Naive thymus-derived CD8-positive, alpha-beta T cell (primary cell): Measurements from ENCODE around the gene SLC35A3. TPM values are rescaled to one million over a fixed set of nuclear protein-coding genes. Genes with fewer than 3 reads are reported as not detected.

Experiments used
- ATAC-seq, 2 donors: fragments of 150-1000 bp; cut with Tn5 transposase in 1 of 2; sonication (Bioruptor Pico), chemical (Tn5 transposase) in 1 of 2; 1 replicate in 1 of 2; 2 replicates in 1 of 2; pipeline ENCODE4 v1.10.0; 2021; ENCODE audit warnings: mild to moderate bottlenecking in 2 of 2, moderate library complexity in 2 of 2
- POLR2A ChIA-PET: fragments of 350-600 bp; sonication (Branson Sonifier 250); formaldehyde crosslinking; loops from one replicate; lab custom pipeline; 2021; ENCODE audit warnings: antibody characterized with exemption; lab: Charles Lee
- DNase-seq, 10 donors: peaks; one replicate each; pipeline versions ENCODE4 v3.0.0 to v3.0.0-alpha.2; 2020 to 2022
- H3K27ac Mint-ChIP-seq, 10 donors: one replicate each; pipeline ENCODE4 v1.8.0; 2020 to 2022; ENCODE audit warnings: mild to moderate bottlenecking in 10 of 10, mixed read lengths in 10 of 10, moderate library complexity in 4 of 10, inconsistent platforms in 1 of 10
- H3K27me3 Mint-ChIP-seq, 5 donors: one replicate each; pipeline ENCODE4 v1.8.0; 2021 to 2022; ENCODE audit warnings: mixed read lengths in 5 of 5
- H3K36me3 Mint-ChIP-seq, 3 donors: one replicate each; pipeline ENCODE4 v1.8.0; 2020 to 2022; ENCODE audit warnings: mixed read lengths in 3 of 3, mild to moderate bottlenecking in 2 of 3, inconsistent platforms in 1 of 3
- H3K4me1 Mint-ChIP-seq, 4 donors: one replicate each; pipeline ENCODE4 v1.8.0; 2021 to 2022; ENCODE audit warnings: mixed read lengths in 4 of 4
- H3K4me3 Mint-ChIP-seq, 10 donors: one replicate each; pipeline ENCODE4 v1.8.0; 2020 to 2022; ENCODE audit warnings: mild to moderate bottlenecking in 10 of 10, mixed read lengths in 10 of 10, moderate library complexity in 6 of 10, inconsistent platforms in 1 of 10
- H3K9me3 Mint-ChIP-seq, 9 donors: one replicate each; pipeline ENCODE4 v1.8.0; 2020 to 2022; ENCODE audit warnings: mixed read lengths in 9 of 9, mild to moderate bottlenecking in 3 of 9, inconsistent platforms in 1 of 9, moderate library complexity in 1 of 9
- polyA plus RNA-seq, 3 donors: library from polyadenylated mRNA; unstranded; fragments of 300-500 nt; fragmentation: Illumina TruSeq; gene quantifications; one replicate each; pipeline ENCODE4 v1.2.3, GENCODE V29; 2021
- total RNA-seq, 8 experiments: library from RNA in 2 of 8; stranded (reverse) in 2 of 8; gene quantifications; one replicate each; pipeline ENCODE4 v1.2.3 and lab custom pipeline; 2021 to 2026

SLC35A3 gene
- total and polyA plus RNA-seq, 5 experiments from 2014 or later, result 13.3 to 30.1 (median 15.3) TPM

DNA sequence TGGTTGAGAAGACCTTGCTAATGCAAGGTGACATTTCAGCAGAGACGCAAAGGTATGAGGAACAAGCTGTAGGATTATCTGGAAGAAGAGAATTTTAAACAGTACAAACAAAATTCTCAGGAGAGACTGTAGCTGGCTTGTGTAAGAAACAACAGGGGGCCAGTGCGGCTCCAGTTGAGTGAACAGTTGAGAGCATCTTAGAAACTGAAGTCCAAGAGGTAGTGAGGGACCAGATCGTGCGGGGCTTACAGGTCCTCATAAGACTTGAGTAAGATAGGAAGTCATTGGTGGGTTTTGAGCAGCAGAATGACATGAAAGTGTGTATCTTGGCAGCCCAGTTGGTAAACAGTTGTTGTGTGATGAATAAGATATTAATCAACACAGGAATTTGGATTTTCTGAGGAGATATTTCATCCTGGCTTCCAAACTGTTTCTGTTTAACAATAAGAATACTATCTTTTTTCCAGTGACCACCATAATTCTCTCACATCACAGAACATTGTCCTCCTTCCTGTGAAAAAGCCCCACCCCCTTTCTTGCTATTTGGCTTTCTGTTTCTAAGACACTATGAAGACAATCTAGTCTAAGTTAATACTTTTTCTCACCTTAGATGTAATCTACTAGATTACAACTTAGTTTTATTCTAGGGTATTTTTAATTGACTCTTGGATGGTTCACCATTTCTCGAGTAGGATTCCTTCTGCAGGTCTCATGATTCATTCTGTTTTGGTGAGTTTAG, 100.6 kb downstream of the SLC35A3 start:
- no peak overlapping the region for H3K4me3 Mint-ChIP-seq
- POLR2A ChIA-PET, result no interaction called here
- peaks cover 0 to 92% (median 26%) of the 10 kb centered on the region in 3 donors for H3K36me3 Mint-ChIP-seq
- H3K27me3 Mint-ChIP-seq, result no peaks in the 10 kb centered on the region
- no peaks in the 10 kb centered on the region for H3K9me3 Mint-ChIP-seq
- no peak for DNase-seq
- H3K27ac Mint-ChIP-seq, result peak overlapping the region in 8 of 10 donors; percentile 0 to 75 (median 15)
- peaks cover 6 to 20% (median 12%) of the 10 kb centered on the region in 4 donors for H3K4me1 Mint-ChIP-seq
- no peak for ATAC-seq

DNA sequence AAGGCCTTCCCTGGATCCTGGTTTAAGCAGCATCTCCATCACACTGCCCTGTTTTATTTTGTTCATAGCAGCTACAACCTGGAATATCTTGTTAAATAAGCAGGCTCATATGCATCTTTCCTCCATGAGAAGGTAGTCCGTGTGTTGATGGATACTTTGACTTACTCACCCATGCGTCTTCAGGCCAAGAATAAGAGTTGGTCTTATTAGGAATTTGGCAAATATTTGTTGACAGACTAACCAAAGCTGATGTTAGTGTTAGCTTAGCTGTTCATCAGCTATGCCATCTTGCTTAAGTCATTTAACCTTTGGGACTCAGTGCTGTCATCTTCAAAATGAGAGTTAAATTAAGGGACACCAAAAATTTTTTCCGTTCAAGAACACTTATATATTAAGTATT, 103.7 kb downstream of the SLC35A3 start:
- peak overlapping the region in 4 of 10 donors; percentile 17 to 60 (median 30) for H3K27ac Mint-ChIP-seq
- H3K36me3 Mint-ChIP-seq, result peaks cover 0 to 90% (median 27%) of the 10 kb centered on the region in 3 donors
- H3K4me1 Mint-ChIP-seq, result peaks cover 0 to 14% (median 5%) of the 10 kb centered on the region in 4 donors
- ATAC-seq (no peak), DNase-seq (no peak)
- POLR2A ChIA-PET, result no interaction called here
- H3K27me3 Mint-ChIP-seq, result no peaks in the 10 kb centered on the region
- H3K4me3 Mint-ChIP-seq, result no peak overlapping the region
- no peaks in the 10 kb centered on the region for H3K9me3 Mint-ChIP-seq

DNA sequence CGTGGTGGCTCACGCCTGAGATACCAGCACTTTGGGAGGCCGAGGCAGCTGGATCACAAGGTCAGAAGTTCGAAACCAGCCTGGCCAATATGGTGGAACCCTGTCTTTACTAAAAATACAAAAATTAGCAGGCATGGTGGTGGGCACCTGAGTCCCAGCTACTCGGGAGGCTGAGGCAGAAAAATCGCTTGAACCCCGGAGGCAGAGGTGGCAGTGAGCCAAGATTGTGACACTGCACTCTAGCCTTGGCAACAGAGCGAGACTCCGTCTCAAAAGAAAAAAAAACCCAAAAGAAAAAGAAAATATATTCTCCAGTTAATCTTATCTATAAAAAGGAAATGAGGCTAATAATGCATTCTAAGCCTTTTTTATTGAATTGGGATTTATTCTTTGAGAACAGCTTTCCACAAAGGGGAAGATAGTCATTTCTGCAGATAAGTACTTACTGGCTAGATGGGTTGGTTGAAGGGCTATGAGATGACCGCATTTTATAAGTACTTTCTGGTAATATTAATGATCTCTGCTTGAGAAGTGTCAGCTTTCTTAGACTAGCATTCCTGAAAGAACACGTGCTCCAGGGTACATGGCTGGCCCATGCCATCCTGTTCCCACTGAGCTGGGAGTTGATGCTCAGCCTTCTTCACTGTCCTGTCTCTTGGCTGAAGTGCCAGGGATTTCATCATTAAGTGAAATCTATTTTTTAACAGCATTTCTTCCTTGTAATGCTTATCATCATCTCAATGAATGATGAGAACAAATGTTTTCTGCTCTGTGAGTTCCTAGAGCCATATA, 105.0 kb downstream of the SLC35A3 start:
- Mint-ChIP-seq H3K4me3 (no peak overlapping the region), H3K27ac (peak overlapping the region in 6 of 10 donors; percentile 17 to 72 (median 57)), H3K36me3 (peaks cover 0 to 92% (median 30%) of the 10 kb centered on the region in 3 donors), H3K9me3 (no peaks in the 10 kb centered on the region), H3K4me1 (peaks cover 0 to 14% (median 5%) of the 10 kb centered on the region in 4 donors), H3K27me3 (no peaks in the 10 kb centered on the region)
- POLR2A ChIA-PET, result interaction anchor here (0.5 kb wide), 1 partner anchor 249 kb away, joined by 3 read pairs; no protein-coding TSS in a partner anchor
- ATAC-seq (no peak), DNase-seq (no peak)

DNA sequence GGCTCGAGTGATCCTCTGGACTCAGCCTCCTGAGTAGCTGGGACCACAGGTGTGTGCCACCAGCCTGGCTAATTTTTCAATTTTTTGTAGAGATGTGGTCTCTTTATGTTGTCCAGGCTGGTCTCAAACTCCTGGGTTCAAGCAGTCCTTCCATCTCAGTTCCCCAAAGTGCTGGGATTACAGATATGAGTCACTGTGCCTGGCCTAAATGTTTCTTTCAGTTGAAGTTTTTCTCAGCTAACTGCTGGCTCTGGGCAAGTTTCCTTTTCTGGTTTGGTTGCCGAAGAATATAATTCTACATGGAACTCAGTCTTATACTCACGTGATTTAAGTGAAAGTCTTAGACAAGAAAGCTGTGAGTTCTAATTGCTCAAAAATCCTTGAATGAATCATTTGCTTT, 106.0 kb downstream of the SLC35A3 start:
- H3K4me3 Mint-ChIP-seq, result no peak overlapping the region
- H3K4me1 Mint-ChIP-seq, result peaks cover 0 to 9% (median 3%) of the 10 kb centered on the region in 4 donors
- H3K27ac Mint-ChIP-seq, result peak overlapping the region in 6 of 10 donors; percentile 5 to 73 (median 54)
- no peaks in the 10 kb centered on the region for H3K9me3 Mint-ChIP-seq
- POLR2A ChIA-PET, result no interaction called here
- no peaks in the 10 kb centered on the region for H3K27me3 Mint-ChIP-seq
- peaks cover 0 to 93% (median 22%) of the 10 kb centered on the region in 3 donors for H3K36me3 Mint-ChIP-seq
- DNase-seq (no peak), ATAC-seq (no peak)

GRCh38 chr1:100076319-100076718, 106.5 kb downstream of the SLC35A3 start:
- Mint-ChIP-seq H3K36me3 (peaks cover 0 to 93% (median 22%) of the 10 kb centered on the region in 3 donors), H3K27ac (peak overlapping the region in 2 of 10 donors; percentile 25 to 77), H3K4me1 (peaks cover 0 to 9% (median 2%) of the 10 kb centered on the region in 4 donors), H3K27me3 (no peaks in the 10 kb centered on the region), H3K4me3 (no peak overlapping the region), H3K9me3 (no peaks in the 10 kb centered on the region)
- DNase-seq, result no peak
- POLR2A ChIA-PET, result interaction anchor here (1.0 kb wide), 1 partner anchor 107 kb away, joined by 3 read pairs; no protein-coding TSS in a partner anchor
- ATAC-seq, result no peak

DNA sequence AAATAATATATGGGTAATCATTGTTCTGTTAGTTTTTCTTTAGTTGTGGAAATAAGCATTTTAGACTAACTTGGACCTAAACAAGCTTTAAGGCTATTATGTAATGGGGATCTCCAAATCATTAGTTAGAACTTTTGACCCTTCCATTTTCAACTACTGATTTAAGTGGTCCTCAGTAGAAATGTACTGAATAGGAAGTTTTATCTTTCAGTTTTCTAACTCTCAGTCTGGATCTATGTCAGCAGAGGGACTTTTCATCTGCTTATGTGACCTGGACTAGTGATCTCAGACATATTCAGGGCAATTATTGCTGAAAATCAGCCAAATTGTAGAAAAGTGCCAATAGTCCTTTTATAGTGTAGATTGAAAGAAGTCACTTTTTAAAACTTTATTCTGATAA, 106.9 kb downstream of the SLC35A3 start:
- ATAC-seq, result no peak
- Mint-ChIP-seq H3K27me3 (no peaks in the 10 kb centered on the region), H3K9me3 (no peaks in the 10 kb centered on the region), H3K27ac (peak overlapping the region in 3 of 10 donors; percentile 22 to 77 (median 58)), H3K4me1 (peaks cover 0 to 9% (median 2%) of the 10 kb centered on the region in 4 donors), H3K36me3 (peaks cover 0 to 93% (median 21%) of the 10 kb centered on the region in 3 donors), H3K4me3 (no peak overlapping the region)
- no peak for DNase-seq
- POLR2A ChIA-PET, result interaction anchor here (1.0 kb wide), 1 partner anchor 106 kb away, joined by 3 read pairs; no protein-coding TSS in a partner anchor

- DNase-seq (no peak), ATAC-seq (no peak)
- H3K9me3 Mint-ChIP-seq, result no peaks in the 10 kb centered on the region
- H3K4me3 Mint-ChIP-seq, result no peak overlapping the region
- peaks cover 0 to 9% (median 2%) of the 10 kb centered on the region in 4 donors for H3K4me1 Mint-ChIP-seq
- H3K27me3 Mint-ChIP-seq, result no peaks in the 10 kb centered on the region
- POLR2A ChIA-PET, result interaction anchor here (1.0 kb wide), 1 partner anchor 106 kb away, joined by 3 read pairs; no protein-coding TSS in a partner anchor
- peaks cover 0 to 92% (median 20%) of the 10 kb centered on the region in 3 donors for H3K36me3 Mint-ChIP-seq
- peak overlapping the region in 7 of 10 donors; percentile 20 to 55 (median 31) for H3K27ac Mint-ChIP-seq
Measured at GRCh38 chr1:100077531-100077930, 107.7 kb downstream of the SLC35A3 start.

- Mint-ChIP-seq H3K27ac (peak overlapping the region in 3 of 10 donors; percentile 23 to 58 (median 26)), H3K36me3 (peaks cover 0 to 78% (median 11%) of the 10 kb centered on the region in 3 donors), H3K4me1 (no peaks in the 10 kb centered on the region), H3K27me3 (no peaks in the 10 kb centered on the region), H3K9me3 (no peaks in the 10 kb centered on the region), H3K4me3 (no peak overlapping the region)
- ATAC-seq (no peak), DNase-seq (no peak)
- POLR2A ChIA-PET, result no interaction called here
Measured at GRCh38 chr1:100080331-100080730, 110.5 kb downstream of the SLC35A3 start.

Other genes starting within 250 kb of the SLC35A3 start
- under 1 TPM; 0.44 to 0.55 TPM for gene FRRS1, start 203.4 kb upstream of the SLC35A3 start, total RNA-seq
- gene FRRS1, start 203.4 kb upstream of the SLC35A3 start, polyA plus RNA-seq, result under 1 TPM in 1 of 3 donors, not detected in 2; 0.05 TPM
- gene AGL, start 119.6 kb upstream of the SLC35A3 start, total RNA-seq, result 10 to 100 TPM; 18.2 to 20.0 TPM
- gene AGL, start 119.6 kb upstream of the SLC35A3 start, polyA plus RNA-seq, result 10 to 100 TPM in 2 of 3 donors, 1 to 10 TPM in 1; 9.8 to 11.8 (median 11.6) TPM
- 1 to 10 TPM; 6.6 to 6.7 TPM for gene SASS6, start 162.9 kb downstream of the SLC35A3 start, total RNA-seq
- gene SASS6, start 162.9 kb downstream of the SLC35A3 start, polyA plus RNA-seq, result 1 to 10 TPM; 1.7 to 2.4 (median 1.8) TPM
- gene TRMT13, start 163.2 kb downstream of the SLC35A3 start, total RNA-seq, result 10 to 100 TPM; 53.2 to 55.5 TPM
- gene TRMT13, start 163.2 kb downstream of the SLC35A3 start, polyA plus RNA-seq, result 10 to 100 TPM in 2 of 3 donors, 1 to 10 TPM in 1; 8.7 to 12.7 (median 11.9) TPM
- 1 to 10 TPM; 2.7 to 2.9 TPM for gene LRRC39, start 208.3 kb downstream of the SLC35A3 start, total RNA-seq
- under 1 TPM in 2 of 3 donors, not detected in 1; 0.08 to 0.10 TPM for gene LRRC39, start 208.3 kb downstream of the SLC35A3 start, polyA plus RNA-seq